Esophagus squamous epithelium (tissue), 5 donors: ENCODE measurements around the gene SIGLEC15. TPM values are rescaled to one million over a fixed set of nuclear protein-coding genes. Genes with fewer than 3 reads are reported as not detected.

Experiments
- DNase-seq: peaks from one replicate; lab custom pipeline; 2025; lab: John Stamatoyannopoulos, UW
- H3K27ac ChIP-seq, 4 donors: fragments of 200-600 bp; sonication (generic); one replicate each; pipeline ENCODE4 v1.5.1; 2016 to 2019; ENCODE audit warnings: mild to moderate bottlenecking in 1 of 4
- H3K27me3 ChIP-seq, 4 donors: fragments of 200-600 bp; sonication (generic); 1 replicate in 3 of 4; 2 replicates in 1 of 4; pipeline versions ENCODE4 v1.5.1 to v1.6.0; 2017 to 2021; ENCODE audit warnings: antibody characterized with exemption in 1 of 4
- H3K36me3 ChIP-seq, 3 donors: fragments of 200-600 bp; sonication (generic); one replicate each; pipeline ENCODE4 v1.5.1; 2016 to 2019
- H3K4me1 ChIP-seq, 3 donors: fragments of 200-600 bp; sonication (generic); one replicate each; pipeline ENCODE4 v1.5.1; 2017 to 2019
- H3K4me3 ChIP-seq, 4 donors: fragments of 200-600 bp; sonication (generic); 1 replicate in 3 of 4; 2 replicates in 1 of 4; pipeline ENCODE4 v1.5.1; 2016 to 2019; ENCODE audit warnings: mild to moderate bottlenecking in 2 of 4, moderate library complexity in 1 of 4
- H3K9me3 ChIP-seq, 3 donors: fragments of 200-600 bp; sonication (generic); one replicate each; pipeline ENCODE4 v1.5.1; 2016 to 2019
- POLR2A ChIP-seq, 4 donors: fragments of 450-650 bp; IDR thresholded peaks; one replicate each; pipeline ENCODE4 v1.6.1; 2017; ENCODE audit warnings: antibody characterized with exemption in 4 of 4, mild to moderate bottlenecking in 4 of 4, moderate library complexity in 3 of 4
- WGBS, 2 donors: methylation state at CpG; one replicate each; pipeline ENCODE4 v1.1.5; 2018; 5-methylcytosine and 5-hydroxymethylcytosine counted together
- intact Hi-C: fragments of 100-400 bp; cut with DNase I; formaldehyde crosslinking; loops from one replicate; pipeline ENCODE4 v1.15.0; 2022
- total RNA-seq, 4 donors: library from RNA; depleted of rRNA; stranded (reverse); fragments of >200 nt; gene quantifications; one replicate each; pipeline ENCODE4 v1.1.0, GENCODE V29; 2016
- TF ChIP-seq, protein P1 (sequence below), 6 experiments: fragments of 450-650 bp in 4 of 6; fragments of 200-600 bp in 2 of 6; sonication (generic) in 2 of 6; IDR thresholded peaks; one replicate each; pipeline ENCODE4 v1.5.1; 2016 to 2019; ENCODE audit warnings: antibody characterized with exemption in 6 of 6, mild to moderate bottlenecking in 4 of 6, moderate library complexity in 4 of 6
- donor health status: DM: yes; HTN: yes; CAD: no.

SIGLEC15 gene
- total RNA-seq, 4 donors from 2014 or later, result not detected

DNA sequence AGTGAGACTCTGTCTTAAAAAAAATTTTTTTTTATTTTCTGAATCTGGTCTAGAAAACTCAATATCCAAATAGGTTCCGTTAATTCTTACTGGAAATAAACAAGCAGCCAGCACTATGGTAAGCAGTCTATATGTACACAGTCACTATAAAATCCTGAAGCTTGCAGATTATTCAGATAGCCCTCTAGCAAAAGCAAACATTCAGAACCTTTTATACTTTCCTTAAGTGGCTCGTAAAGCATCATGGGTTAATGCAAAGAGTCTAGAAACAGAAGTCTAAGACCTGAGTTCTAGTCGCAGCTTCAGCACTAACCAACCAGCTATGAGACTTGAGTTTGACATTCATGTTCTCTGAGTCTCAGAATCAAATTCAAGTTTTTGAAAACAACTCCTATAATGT is 51.9 kb downstream of the SIGLEC15 start:
- intact Hi-C loops, result no loop called here
- DNase-seq, result no peak
- no peaks in the 10 kb centered on the region for H3K27me3 ChIP-seq
- H3K27ac ChIP-seq, result no peak overlapping the region
- WGBS, 2 donors, result 94 to 96% methylated on average over 3 of the region's 3 CpGs
- H3K36me3 ChIP-seq, result peaks cover 0 to 95% (median 0%) of the 10 kb centered on the region in 3 donors
- TF ChIP-seq, protein P1, sequence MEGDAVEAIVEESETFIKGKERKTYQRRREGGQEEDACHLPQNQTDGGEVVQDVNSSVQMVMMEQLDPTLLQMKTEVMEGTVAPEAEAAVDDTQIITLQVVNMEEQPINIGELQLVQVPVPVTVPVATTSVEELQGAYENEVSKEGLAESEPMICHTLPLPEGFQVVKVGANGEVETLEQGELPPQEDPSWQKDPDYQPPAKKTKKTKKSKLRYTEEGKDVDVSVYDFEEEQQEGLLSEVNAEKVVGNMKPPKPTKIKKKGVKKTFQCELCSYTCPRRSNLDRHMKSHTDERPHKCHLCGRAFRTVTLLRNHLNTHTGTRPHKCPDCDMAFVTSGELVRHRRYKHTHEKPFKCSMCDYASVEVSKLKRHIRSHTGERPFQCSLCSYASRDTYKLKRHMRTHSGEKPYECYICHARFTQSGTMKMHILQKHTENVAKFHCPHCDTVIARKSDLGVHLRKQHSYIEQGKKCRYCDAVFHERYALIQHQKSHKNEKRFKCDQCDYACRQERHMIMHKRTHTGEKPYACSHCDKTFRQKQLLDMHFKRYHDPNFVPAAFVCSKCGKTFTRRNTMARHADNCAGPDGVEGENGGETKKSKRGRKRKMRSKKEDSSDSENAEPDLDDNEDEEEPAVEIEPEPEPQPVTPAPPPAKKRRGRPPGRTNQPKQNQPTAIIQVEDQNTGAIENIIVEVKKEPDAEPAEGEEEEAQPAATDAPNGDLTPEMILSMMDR (IDR thresholded peaks at IDR 0.05), result no peak
- TF ChIP-seq POLR2A (IDR thresholded peaks at IDR 0.05), result no peak
- H3K4me1 ChIP-seq, result peaks cover 0 to 7% (median 0%) of the 10 kb centered on the region in 3 donors
- no peak overlapping the region for H3K4me3 ChIP-seq
- no peaks in the 10 kb centered on the region for H3K9me3 ChIP-seq

DNA sequence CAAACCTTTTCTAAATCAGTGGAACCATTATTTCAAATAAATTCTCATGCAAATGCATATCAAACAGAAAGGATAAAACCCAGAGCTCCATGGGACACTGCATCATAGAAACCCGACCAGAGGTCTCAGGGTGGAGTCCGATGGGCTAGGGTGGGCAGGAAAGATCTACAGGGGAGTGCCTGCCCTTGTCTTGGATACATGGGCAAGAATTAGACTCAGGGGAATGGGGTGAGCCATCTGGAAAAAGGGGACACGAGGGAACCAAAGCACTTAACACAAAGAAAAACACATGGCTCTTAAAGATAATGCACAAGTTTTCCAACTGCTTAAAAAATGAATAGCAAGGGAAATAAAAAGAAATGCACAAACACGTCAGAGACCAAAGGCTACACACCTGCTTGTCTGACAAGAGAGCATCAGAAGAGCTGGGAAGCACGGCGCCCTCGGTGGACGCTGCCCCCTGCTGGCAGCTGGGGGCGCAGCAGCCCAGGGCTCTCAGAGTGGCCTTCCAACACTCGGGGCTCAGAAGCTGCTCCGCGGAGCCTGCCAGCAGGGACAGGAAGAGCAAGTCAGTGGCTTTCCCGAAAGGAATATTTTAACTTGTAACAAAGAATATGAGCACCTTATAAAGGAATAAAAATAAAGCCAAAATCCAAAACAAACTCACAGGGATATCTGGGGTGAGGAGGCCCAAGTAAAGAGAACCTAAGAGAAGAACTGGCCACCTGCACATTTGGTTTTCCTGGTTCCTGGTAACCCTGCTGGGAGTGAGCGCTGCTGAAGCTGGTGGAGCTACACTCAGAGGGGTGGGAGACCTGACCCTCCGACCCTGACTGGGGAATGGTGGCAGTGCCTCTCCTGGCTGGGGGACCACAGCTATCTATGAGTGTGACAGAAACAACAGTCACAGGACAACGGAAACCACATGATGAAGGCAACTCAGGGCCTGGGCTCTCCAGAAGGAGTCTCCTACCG is 54.5 kb downstream of the SIGLEC15 start:
- Histone ChIP-seq H3K4me1 (peaks cover 0 to 7% (median 0%) of the 10 kb centered on the region in 3 donors), H3K36me3 (peaks cover 0 to 95% (median 0%) of the 10 kb centered on the region in 3 donors), H3K9me3 (no peaks in the 10 kb centered on the region), H3K4me3 (no peak overlapping the region), H3K27ac (no peak overlapping the region), H3K27me3 (no peaks in the 10 kb centered on the region)
- TF ChIP-seq POLR2A (IDR thresholded peaks at IDR 0.05), result no peak
- TF ChIP-seq, protein P1 (IDR thresholded peaks at IDR 0.05), result peak; percentile 88 to 99 (median 96)
- intact Hi-C loops, result loop anchor here (10.0 kb wide), 1 partner anchor 195 kb away; no protein-coding TSS in a partner anchor
- no peak for DNase-seq
- whole genome bisulfite sequencing, 2 donors, result 30 to 34% methylated on average over 15 to 16 of the region's 17 CpGs

DNA sequence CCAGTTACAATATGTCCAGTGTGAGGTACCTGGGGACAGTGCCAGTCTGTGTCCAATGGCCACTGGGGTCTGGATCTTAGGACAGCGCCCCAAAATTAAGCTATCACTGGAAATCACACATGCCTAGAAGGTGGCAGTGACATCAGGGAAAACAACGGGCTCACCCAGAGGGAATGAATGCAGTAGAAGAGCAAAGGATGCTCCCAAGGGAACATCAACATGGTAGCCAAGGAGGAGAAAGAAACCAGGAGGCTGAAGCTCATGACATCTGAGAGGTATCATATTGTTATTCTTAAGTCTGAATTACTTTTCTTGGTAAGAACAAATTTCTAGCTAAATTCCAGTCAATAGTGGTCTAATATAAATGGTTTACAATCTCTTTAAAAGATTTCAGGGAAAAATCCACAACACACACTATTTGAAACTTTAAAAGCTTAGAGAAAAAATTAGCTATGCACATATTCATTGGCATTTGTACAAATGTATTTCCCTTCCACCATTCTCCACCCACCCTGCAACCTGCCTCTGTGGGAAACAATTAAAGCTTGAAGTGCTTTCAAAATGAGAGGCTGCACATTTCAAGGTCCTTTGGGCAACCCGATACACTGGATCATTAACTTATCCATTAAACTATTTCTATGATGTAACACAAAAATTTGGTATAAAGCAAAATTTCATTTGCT is 55.5 kb downstream of the SIGLEC15 start:
- no peaks in the 10 kb centered on the region for H3K27me3 ChIP-seq
- WGBS, 2 donors, result 88 to 91% methylated on average over 3 of the region's 3 CpGs
- peaks cover 0 to 7% (median 0%) of the 10 kb centered on the region in 3 donors for H3K4me1 ChIP-seq
- H3K36me3 ChIP-seq, result peaks cover 0 to 94% (median 0%) of the 10 kb centered on the region in 3 donors
- H3K9me3 ChIP-seq, result no peaks in the 10 kb centered on the region
- H3K4me3 ChIP-seq, result no peak overlapping the region
- DNase-seq, result no peak
- TF ChIP-seq, protein P1 (IDR thresholded peaks at IDR 0.05), result no peak
- TF ChIP-seq POLR2A (IDR thresholded peaks at IDR 0.05), result no peak
- no peak overlapping the region for H3K27ac ChIP-seq
- intact Hi-C loops, result loop anchor here (10.0 kb wide), 1 partner anchor 196 kb away; no protein-coding TSS in a partner anchor

DNA sequence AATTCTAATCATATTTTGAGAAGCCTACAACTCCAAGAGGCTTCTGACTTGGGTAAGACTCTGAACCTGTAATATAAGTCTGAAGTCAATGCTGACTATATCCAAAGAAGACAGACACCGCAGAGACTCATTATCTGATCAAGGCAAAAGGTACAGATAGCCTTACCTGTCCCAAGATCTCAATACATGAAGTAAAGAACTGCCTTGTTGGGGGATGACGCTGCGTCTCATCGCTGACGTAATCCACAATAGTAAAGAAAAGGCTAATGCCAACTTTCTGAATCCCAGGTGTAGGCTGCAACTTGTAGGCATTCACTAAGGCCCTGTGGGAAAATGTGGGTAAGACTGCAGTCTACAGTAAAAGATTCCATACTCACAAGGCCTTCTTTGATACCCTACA is 62.1 kb downstream of the SIGLEC15 start:
- 96 to 99% methylated on average over 5 of the region's 5 CpGs for WGBS, 2 donors
- no peak overlapping the region for H3K4me3 ChIP-seq
- no peak for DNase-seq
- intact Hi-C loops, result loop anchor here (10.0 kb wide), 1 partner anchor 203 kb away; no protein-coding TSS in a partner anchor
- no peak for TF ChIP-seq POLR2A (IDR thresholded peaks at IDR 0.05)
- TF ChIP-seq, protein P1 (IDR thresholded peaks at IDR 0.05), result no peak
- H3K27ac ChIP-seq, result no peak overlapping the region
- H3K27me3 ChIP-seq, result no peaks in the 10 kb centered on the region
- H3K36me3 ChIP-seq, result peaks cover 0 to 94% (median 0%) of the 10 kb centered on the region in 3 donors
- H3K9me3 ChIP-seq, result no peaks in the 10 kb centered on the region
- H3K4me1 ChIP-seq, result no peaks in the 10 kb centered on the region
